Measurements from ENCODE around the gene CHRNB4.

Gene CHRNB4

DNA sequence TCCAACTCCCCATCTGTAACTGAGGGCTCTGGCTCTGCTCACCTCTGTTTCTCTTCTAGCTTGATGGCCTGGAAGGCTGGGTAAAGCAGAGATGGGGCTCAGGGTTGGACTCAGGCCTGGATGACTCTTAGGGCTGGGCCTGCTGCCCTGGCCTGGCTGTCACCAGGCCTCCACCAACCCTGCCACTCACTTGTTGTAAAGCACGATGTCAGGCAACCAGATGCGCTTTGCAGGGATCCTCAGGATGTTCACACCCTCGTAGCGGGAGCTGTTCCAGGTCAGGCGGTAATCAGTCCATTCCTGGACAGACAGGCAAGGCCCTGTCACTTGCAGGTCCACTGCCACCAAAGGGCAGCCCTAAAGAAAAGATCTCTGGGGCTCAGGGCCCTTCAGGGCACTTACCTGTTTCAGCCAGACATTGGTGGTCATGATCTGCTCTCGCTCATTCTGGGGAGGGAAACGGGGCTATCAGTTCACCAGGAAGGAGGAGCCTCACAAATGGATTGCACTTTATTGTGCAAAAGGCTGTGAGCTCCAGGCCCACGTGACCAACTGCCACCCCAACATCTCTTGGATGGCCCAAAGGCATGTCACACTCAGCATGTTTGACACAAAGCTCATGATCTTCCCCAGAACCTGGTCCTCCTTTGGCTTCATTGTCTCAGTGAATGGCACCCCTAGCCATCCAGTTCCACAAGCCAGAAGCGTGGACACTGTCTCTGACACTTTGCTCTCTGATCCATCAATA, 9.9 kb downstream of the CHRNB4 start:
- no peak for DNase-seq

- no peak for DNase-seq
Observed at GRCh38 chr15:78629716-78630065, 11.3 kb downstream of the CHRNB4 start.

DNA sequence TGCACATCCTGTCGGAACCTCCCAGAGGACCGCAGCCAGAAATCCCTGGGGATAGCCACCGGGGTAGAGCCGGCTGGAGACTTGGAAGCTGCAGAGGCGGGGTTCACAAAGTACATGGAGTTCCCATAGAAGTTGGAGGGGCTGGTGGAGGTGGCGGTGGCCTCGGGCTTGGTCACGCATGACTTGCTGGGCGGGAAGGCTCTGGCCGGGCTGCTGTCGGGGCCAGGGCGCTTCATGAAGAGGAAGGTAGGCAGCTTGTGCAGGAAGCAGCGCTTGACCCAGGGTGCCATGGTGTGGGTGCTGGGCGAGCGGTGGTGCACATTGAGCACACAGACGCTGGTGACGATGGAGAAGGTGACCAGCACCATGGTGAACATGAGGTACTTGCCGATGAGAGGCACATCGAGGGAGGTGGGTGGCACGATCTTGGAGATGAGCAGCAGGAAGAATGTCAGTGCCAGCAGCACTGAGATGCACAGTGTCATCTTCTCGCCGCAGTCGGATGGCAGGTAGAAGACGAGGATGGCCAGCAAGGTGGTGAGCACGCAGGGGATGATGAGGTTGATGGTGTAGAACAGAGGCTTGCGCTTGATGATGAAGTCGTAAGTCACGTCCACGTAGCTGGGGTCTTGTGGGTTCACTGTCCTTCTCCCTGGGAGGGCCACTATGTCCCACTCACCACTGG, 11.8 kb downstream of the CHRNB4 start:
- no peak for DNase-seq

GRCh38 chr15:78628227-78628626, 12.8 kb downstream of the CHRNB4 start:
- DNase-seq, result no peak

DNA sequence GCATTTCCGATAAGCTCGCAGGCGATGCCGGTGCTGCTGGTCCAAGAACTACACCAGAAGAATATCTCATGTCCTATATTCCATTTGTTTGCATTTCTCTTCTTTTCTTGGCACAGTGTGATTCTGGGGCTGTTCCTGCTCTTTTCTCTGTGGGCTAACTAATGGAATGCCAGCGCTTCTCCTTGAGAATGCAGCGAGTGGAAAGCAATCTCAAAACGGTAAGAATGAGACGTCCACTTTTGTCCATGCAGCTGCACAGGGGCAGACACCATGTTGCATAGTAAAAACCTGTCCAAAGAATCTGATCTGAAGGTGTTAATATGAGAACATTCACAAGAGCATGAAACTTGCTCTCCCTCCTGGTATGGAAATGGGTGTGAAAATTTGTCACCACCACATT, 13.7 kb downstream of the CHRNB4 start:
- no peak for DNase-seq

GRCh38 chr15:78626381-78626995, 14.5 kb downstream of the CHRNB4 start:
- DNase-seq, result no peak

DNA sequence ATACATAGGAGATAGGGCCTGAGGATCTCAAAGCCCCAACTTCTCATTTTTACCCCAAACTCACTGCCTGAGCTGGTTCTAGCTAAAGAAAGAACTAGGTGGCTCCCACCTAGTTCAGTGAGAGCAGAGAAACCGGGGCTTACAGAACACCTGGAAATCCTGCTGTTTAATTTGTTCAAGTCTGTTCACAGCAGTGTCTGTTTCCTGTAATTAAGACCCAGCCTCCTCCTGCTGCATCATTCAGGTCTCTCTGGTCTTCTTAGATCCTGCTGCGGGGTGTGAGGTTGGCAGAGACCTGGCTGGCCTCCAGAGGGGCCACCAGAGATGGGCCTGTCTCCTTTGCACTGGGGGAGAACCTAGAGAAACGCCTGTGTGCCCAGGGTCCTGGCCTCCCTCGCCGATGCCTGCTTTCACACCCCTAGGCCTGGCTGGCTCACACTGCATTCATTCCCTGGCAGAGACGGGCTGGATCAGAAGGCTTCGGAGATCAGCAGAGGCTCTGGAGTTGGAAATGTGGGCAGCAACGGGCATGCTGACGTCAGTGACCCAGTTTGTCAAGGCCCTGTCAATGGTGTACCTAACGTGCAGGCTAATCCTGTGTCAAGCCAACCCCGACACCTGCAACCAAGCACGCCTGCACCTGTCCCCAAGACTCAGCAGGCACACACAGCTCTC, 15.3 kb downstream of the CHRNB4 start:
- DNase-seq, result no peak

GRCh38 chr15:78624651-78625590, 16.1 kb downstream of the CHRNB4 start:
- no peak for DNase-seq

- no peak for DNase-seq
Observed at GRCh38 chr15:78623786-78624497, 17.1 kb downstream of the CHRNB4 start.

GRCh38 chr15:78621810-78622402, 19.1 kb downstream of the CHRNB4 start:
- no peak for DNase-seq

GRCh38 chr15:78620527-78621421, 20.2 kb downstream of the CHRNB4 start, which contains the start of gene CHRNA3:
Gene CHRNA3 (minus strand): TSS chr15:78620996. CDS start chr15:78620794, 202 bp downstream.
- no peak for DNase-seq

DNA sequence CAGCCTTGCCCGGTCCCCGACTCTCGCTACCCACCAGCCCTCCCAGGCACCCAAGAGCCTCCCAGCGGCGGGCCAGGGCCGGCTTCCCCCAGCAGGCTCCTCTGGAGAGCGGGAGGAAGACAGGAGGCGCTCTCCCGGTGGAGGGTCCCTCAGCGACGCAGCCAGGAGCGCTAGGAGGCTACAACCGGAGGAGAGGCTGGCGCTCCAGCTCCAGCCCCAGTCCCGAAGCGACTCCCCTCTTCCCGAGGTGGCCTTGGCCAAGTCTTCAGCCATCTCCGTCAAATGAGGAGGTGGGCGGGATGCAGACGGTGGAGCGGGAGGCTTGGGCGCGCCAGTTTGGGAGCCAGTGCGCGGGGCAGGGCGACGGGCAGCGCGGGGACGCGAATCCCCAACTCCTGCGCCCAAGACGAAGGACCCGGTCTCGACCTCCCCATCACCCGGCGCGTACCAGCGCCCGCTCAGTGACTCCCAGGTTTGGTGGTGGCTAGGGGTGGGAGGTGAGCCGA, 20.9 kb downstream of the CHRNB4 start:
- DNase-seq, result no peak

DNA sequence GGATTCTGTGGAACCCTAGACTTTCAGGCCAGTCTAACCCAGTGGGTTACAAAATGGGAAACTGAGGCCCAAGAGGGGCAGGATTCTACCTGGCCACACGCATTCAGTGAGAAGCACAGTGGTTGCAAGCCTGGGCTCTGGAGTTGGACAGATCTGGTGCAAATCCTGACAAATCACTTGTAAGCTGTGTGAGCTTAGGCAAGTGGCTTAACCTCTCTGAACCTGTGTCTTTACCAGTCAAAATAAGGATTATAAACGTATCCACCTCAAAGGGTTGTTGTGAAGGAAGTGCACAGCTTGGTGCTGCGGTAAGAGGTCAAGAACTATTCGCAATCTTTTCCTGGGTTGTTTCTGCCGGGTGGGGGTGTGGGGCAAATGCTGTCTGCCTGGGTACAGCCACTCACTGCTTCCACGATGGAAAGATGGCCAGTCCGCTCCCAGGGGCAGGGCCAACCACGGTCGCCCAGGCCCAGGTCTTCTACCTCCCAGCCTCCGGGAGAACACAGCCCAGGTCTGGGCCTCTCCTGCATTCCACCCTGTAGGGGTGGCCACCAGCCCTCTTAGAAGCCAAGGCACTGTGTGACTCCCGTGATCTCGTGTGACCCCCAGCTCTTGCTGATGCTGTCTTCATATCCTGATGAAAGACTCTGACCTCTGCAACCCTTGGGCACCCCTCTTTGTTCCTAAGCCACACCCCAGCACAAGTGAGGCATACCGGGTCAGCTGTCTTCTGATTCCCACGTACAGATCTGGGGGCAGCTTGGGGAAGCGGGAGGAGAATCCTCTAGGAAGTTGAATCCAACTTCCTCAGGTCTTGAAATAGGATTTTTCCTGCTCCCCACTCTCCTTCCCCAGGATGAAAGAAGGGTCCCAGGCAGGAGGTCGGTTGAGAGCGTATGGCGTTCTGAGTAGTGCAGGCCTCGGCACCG, 21.7 kb downstream of the CHRNB4 start:
- DNase-seq, result no peak

- peak; percentile 78 for DNase-seq
Observed at GRCh38 chr15:78618490-78618934, 22.5 kb downstream of the CHRNB4 start.

- DNase-seq, result no peak
Observed at GRCh38 chr15:78618064-78618463, 22.9 kb downstream of the CHRNB4 start.

GRCh38 chr15:78617516-78617915, 23.5 kb downstream of the CHRNB4 start:
- DNase-seq, result no peak

DNA sequence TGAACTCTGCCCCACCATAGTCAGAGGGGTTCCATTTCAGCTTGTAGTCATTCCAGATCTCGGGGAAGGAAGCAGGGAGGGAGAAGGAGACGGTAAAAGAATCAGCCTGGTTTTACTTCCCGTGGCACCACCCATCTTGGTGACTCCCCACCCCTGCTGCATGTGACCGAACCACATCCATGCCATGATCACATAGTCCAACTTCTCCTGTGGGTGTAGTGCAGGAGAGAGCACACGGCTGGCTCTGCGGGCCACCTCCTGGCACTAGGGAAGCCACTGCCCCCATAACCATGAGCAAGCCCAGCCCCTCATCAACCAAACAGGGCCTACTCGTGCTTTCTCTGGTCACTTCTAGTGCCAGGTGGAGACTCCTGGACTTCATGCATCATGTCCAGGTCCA, 23.9 kb downstream of the CHRNB4 start:
- DNase-seq, result no peak

GRCh38 chr15:78616506-78616905, 24.5 kb downstream of the CHRNB4 start:
- DNase-seq, result no peak

- DNase-seq, result no peak
Observed at GRCh38 chr15:78615151-78615589, 25.8 kb downstream of the CHRNB4 start.

Measured in midbrain (tissue), 1 donor.